Endodermal cell (in vitro differentiated cells): ENCODE measurements around the gene ACO2. TPM values are rescaled to one million over a fixed set of nuclear protein-coding genes. Genes with fewer than 3 reads are reported as not detected.

ENCODE experiments used
- DNase-seq: peaks from one replicate; pipeline ENCODE4 v3.0.0-alpha.2; 2017
- H3K27ac ChIP-seq: 2 replicates; pipeline ENCODE4 v1.5.1; 2013; ENCODE audit warnings: mild to moderate bottlenecking, low read depth, low read length, moderate library complexity
- H3K27me3 ChIP-seq: 2 replicates; pipeline ENCODE4 v1.6.1; 2013; ENCODE audit warnings: mild to moderate bottlenecking, low read length, moderate library complexity; ENCODE audit not compliant: insufficient read depth, control insufficient read depth, poor library complexity, severe bottlenecking
- H3K36me3 ChIP-seq: 2 replicates; pipeline ENCODE4 v1.7.0; 2013; ENCODE audit warnings: mild to moderate bottlenecking, low read length, moderate library complexity; ENCODE audit not compliant: control insufficient read depth, insufficient read depth
- H3K4me1 ChIP-seq: one replicate; pipeline ENCODE4 v1.7.0; 2013; ENCODE audit warnings: low read length; ENCODE audit not compliant: control insufficient read depth, insufficient read depth
- H3K4me3 ChIP-seq: 2 replicates; pipeline ENCODE4 v1.5.1; 2013; ENCODE audit warnings: mild to moderate bottlenecking, low read length, moderate library complexity
- H3K9ac ChIP-seq: 2 replicates; pipeline ENCODE4 v1.6.1; 2013; ENCODE audit warnings: mild to moderate bottlenecking, low read length, moderate library complexity; ENCODE audit not compliant: poor library complexity, severe bottlenecking; ENCODE audit errors: extremely low read depth
- H3K9me3 ChIP-seq: 2 replicates; pipeline ENCODE4 v1.6.1; 2013; ENCODE audit warnings: mild to moderate bottlenecking, low read length, moderate library complexity; ENCODE audit not compliant: control insufficient read depth
- H3K27ac Mint-ChIP-seq: 2 replicates; pipeline ENCODE4 v1.8.0; 2020; ENCODE audit warnings: mixed read lengths
- H3K27me3 Mint-ChIP-seq: 2 replicates; pipeline ENCODE4 v1.8.0; 2021; ENCODE audit warnings: mild to moderate bottlenecking, mixed read lengths; ENCODE audit not compliant: insufficient read depth
- H3K36me3 Mint-ChIP-seq: 2 replicates; pipeline ENCODE4 v1.8.0; 2020; ENCODE audit warnings: low read depth, mixed read lengths
- H3K4me1 Mint-ChIP-seq: 2 replicates; pipeline ENCODE4 v1.8.0; 2020; ENCODE audit warnings: mixed read lengths
- H3K4me3 Mint-ChIP-seq: 2 replicates; pipeline ENCODE4 v1.8.0; 2020; ENCODE audit warnings: mild to moderate bottlenecking, moderate library complexity, mixed read lengths
- H3K9me3 Mint-ChIP-seq: 2 replicates; pipeline ENCODE4 v1.8.0; 2020; ENCODE audit warnings: mild to moderate bottlenecking, mixed read lengths
- WGBS, 2 experiments: methylation state at CpG; one replicate each; pipeline versions ENCODE4 v1.1.5 to v1.1.7; 2013; ENCODE audit warnings: missing lambda C conversion rate in 2 of 2, mixed read lengths in 1 of 2; ENCODE audit not compliant: insufficient coverage in 1 of 2, insufficient read length in 1 of 2; 5-methylcytosine and 5-hydroxymethylcytosine counted together
- total RNA-seq, 2 donors: library from RNA; stranded (reverse); fragmentation: NEBNext Ultra II Directional in 1 of 2; extraction: Animal tissue kit (Norgen Biotek cat#: 25700) in 1 of 2; gene quantifications; 2 replicates in 1 of 2; 3 replicates in 1 of 2; pipeline ENCODE4 v1.2.1, GENCODE V29; 2021
- TF ChIP-seq, protein P1 (sequence below): fragments of 200-600 bp; sonication (generic); conservative IDR thresholded peaks from 2 replicates; pipeline ENCODE4 v1.5.0; 2021; ENCODE audit warnings: antibody characterized with exemption, mild to moderate bottlenecking

Gene ACO2
- total RNA-seq, 2 donors from 2014 or later = 69.0 to 82.3 TPM

DNA sequence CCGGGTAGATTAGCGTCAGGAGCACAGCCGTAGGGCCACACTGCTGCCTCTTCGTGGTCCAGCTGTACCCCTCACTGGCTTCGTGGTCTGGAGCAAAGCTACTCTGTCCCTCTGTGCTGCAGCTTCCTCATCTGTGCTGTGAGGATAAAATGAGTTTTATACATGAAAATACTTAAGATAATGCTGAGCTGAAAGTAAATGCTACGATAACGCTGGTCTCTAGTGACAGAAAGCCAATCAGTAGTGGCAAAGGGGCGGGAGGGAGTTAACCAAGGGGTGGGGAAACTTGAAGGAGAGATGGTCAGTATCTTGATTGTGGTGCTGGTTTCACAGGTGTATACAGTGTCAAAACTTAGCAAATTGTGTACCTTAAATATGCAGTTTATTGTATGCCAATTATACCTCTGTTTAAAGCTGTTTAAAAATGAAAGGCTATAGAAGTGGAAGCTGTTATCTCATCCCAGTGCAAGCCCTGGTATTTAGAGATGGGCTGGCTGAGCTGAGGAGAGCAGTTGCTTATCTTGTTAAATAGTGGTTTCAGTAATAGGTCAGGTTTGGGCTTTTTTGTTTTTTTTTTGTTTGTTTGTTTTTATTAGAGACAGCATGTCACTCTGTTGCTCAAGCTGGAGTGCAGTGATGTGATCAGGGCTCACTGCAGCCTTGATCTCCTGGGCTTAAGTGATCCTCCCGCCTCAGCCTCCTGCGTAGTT lies 36.7 kb downstream of the ACO2 start:
- DNase-seq = no peak
- Histone ChIP-seq H3K27me3 (no peaks in the 10 kb centered on the region), H3K4me3 (no peak overlapping the region), H3K36me3 (peaks cover 36% of the 10 kb centered on the region), H3K27ac (no peak overlapping the region), H3K4me1 (no peaks in the 10 kb centered on the region), H3K9ac (no peak overlapping the region), H3K9me3 (no peaks in the 10 kb centered on the region)
- Mint-ChIP-seq H3K4me3 (no peak overlapping the region), H3K9me3 (no peaks in the 10 kb centered on the region), H3K27me3 (no peaks in the 10 kb centered on the region), H3K4me1 (no peaks in the 10 kb centered on the region), H3K27ac (no peak overlapping the region), H3K36me3 (peaks cover 48% of the 10 kb centered on the region)
- WGBS, 2 experiments = 95 to 97% methylated on average over 9 to 10 of the region's 10 CpGs
- TF ChIP-seq, protein P1, sequence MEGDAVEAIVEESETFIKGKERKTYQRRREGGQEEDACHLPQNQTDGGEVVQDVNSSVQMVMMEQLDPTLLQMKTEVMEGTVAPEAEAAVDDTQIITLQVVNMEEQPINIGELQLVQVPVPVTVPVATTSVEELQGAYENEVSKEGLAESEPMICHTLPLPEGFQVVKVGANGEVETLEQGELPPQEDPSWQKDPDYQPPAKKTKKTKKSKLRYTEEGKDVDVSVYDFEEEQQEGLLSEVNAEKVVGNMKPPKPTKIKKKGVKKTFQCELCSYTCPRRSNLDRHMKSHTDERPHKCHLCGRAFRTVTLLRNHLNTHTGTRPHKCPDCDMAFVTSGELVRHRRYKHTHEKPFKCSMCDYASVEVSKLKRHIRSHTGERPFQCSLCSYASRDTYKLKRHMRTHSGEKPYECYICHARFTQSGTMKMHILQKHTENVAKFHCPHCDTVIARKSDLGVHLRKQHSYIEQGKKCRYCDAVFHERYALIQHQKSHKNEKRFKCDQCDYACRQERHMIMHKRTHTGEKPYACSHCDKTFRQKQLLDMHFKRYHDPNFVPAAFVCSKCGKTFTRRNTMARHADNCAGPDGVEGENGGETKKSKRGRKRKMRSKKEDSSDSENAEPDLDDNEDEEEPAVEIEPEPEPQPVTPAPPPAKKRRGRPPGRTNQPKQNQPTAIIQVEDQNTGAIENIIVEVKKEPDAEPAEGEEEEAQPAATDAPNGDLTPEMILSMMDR = no peak

DNA sequence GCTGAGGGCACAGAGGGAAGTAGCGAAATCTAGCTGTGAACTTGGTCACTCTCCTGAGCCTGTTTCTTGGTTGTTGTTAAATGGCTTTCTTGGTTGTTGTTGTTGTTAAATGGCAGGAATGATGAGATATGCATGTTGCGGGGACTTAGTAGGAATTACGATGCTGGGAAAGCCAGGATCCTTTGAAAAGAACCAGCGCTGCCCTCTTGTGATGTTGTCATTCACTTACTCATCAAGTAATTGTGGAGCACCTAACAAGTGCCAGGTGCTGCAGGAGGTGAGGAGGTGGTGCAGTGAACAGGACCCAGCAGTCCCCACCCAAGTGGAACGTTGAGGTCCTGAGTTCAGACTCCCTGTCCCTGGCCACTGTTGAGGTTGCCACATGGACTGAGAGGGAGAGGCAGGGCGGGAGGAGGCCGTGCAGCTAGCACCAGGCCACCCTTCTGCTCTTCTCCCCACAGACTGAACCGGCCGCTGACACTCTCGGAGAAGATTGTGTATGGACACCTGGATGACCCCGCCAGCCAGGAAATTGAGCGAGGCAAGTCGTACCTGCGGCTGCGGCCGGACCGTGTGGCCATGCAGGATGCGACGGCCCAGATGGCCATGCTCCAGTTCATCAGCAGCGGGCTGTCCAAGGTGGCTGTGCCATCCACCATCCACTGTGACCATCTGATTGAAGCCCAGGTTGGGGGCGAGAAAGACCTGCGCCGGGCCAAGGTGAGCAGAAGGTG lies 38.6 kb downstream of the ACO2 start:
- TF ChIP-seq, protein P1 = no peak
- Histone ChIP-seq H3K4me3 (no peak overlapping the region), H3K27me3 (no peaks in the 10 kb centered on the region), H3K36me3 (peaks cover 30% of the 10 kb centered on the region), H3K27ac (no peak overlapping the region), H3K9ac (no peak overlapping the region), H3K4me1 (peaks cover 3% of the 10 kb centered on the region), H3K9me3 (no peaks in the 10 kb centered on the region)
- Mint-ChIP-seq H3K36me3 (peaks cover 38% of the 10 kb centered on the region), H3K4me1 (peaks cover 1% of the 10 kb centered on the region), H3K27me3 (no peaks in the 10 kb centered on the region), H3K9me3 (no peaks in the 10 kb centered on the region), H3K4me3 (no peak overlapping the region), H3K27ac (peak overlapping the region; percentile 62)
- 95 to 98% methylated on average over 15 to 23 of the region's 23 CpGs for WGBS, 2 experiments
- DNase-seq = no peak

DNA sequence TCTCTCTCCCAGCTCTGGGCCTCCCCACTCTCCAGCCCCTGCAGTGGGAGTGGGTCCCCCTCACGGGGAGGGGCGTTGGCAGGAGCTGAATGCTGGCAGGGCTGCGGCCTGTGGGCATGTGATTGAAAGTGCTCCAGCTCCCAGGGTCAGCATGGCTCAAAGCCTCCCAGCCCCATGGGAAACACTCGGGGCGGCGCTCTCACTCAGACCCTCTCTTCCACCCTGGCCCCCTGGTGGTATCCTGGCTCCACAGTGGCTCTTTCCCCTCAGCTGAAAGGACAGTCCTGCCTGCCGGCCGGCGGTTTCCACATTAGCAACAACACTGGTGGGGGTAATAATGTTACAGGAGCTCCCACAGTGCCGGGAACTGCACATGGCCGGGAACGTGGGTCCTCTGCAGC lies 39.9 kb downstream of the ACO2 start:
- TF ChIP-seq, protein P1 = peak; percentile 49
- no peaks in the 10 kb centered on the region for H3K9me3 ChIP-seq
- H3K4me3 ChIP-seq = no peak overlapping the region
- 93 to 96% methylated on average over 7 to 12 of the region's 12 CpGs for WGBS, 2 experiments
- H3K27ac ChIP-seq = no peak overlapping the region
- H3K4me3 Mint-ChIP-seq = no peak overlapping the region
- H3K27me3 ChIP-seq = no peaks in the 10 kb centered on the region
- H3K36me3 Mint-ChIP-seq = peaks cover 39% of the 10 kb centered on the region
- no peaks in the 10 kb centered on the region for H3K27me3 Mint-ChIP-seq
- DNase-seq = peak; percentile 62
- H3K4me1 ChIP-seq = peaks cover 8% of the 10 kb centered on the region
- peak overlapping the region; percentile 37 for H3K27ac Mint-ChIP-seq
- H3K36me3 ChIP-seq = peaks cover 32% of the 10 kb centered on the region
- no peaks in the 10 kb centered on the region for H3K9me3 Mint-ChIP-seq
- peaks cover 10% of the 10 kb centered on the region for H3K4me1 Mint-ChIP-seq
- no peak overlapping the region for H3K9ac ChIP-seq
